HepG2 (cell line): ENCODE measurements around the gene CCDC121. TPM values are rescaled to one million over a fixed set of nuclear protein-coding genes. Genes with fewer than 3 reads are reported as not detected.
A peak's percentile ranks its signal among the peaks of the same experiment; 100 is the strongest.

Experiments
- CEBPG ChIP-seq: IDR thresholded peaks from 2 replicates; pipeline ENCODE4 v1.6.1; 2016
- CREM ChIP-seq, 2 experiments: sonication (generic) in 1 of 2; formaldehyde crosslinking in 1 of 2; IDR thresholded peaks; 2 replicates each; pipeline versions ENCODE4 v1.4.0 to v1.6.1; 2016 to 2020; ENCODE audit warnings: antibody characterized with exemption in 1 of 2, mild to moderate bottlenecking in 1 of 2, missing genetic modification reagents in 1 of 2
- DMAP1 ChIP-seq: IDR thresholded peaks from 2 replicates; pipeline ENCODE4 v1.6.1; 2016
- FOXP1 ChIP-seq, 2 experiments: fragments of 450-650 bp in 1 of 2; IDR thresholded peaks; 2 replicates each; pipeline ENCODE4 v1.6.1; 2017 to 2018; ENCODE audit warnings: antibody characterized with exemption in 1 of 2
- HNRNPUL1 ChIP-seq: fragments of 200-400 bp; formaldehyde crosslinking; IDR thresholded peaks from 2 replicates; pipeline ENCODE4 v1.6.1; 2017; ENCODE audit warnings: low read depth, mild to moderate bottlenecking, low read length, moderate library complexity
- ISX ChIP-seq: sonication (generic); formaldehyde crosslinking; conservative IDR thresholded peaks from 2 replicates; pipeline ENCODE4 v1.5.0; 2020; ENCODE audit warnings: missing genetic modification reagents
- JDP2 ChIP-seq: sonication (generic); formaldehyde crosslinking; IDR thresholded peaks from 2 replicates; pipeline ENCODE4 v1.8.1; 2022; ENCODE audit warnings: missing genetic modification reagents, borderline replicate concordance
- KLF6 ChIP-seq: IDR thresholded peaks from 2 replicates; pipeline ENCODE4 v1.8.0; 2016; ENCODE audit warnings: missing biosample characterization, missing genetic modification reagents
- MAFG ChIP-seq: sonication (generic); formaldehyde crosslinking; IDR thresholded peaks from 2 replicates; pipeline ENCODE4 v1.5.1; 2020; ENCODE audit warnings: mild to moderate bottlenecking, missing genetic modification reagents
- MAZ ChIP-seq, 2 experiments: sonication (generic) in 1 of 2; formaldehyde crosslinking in 1 of 2; IDR thresholded peaks; 2 replicates each; pipeline versions ENCODE4 v1.5.0 to v1.6.1; 2012 to 2020; ENCODE audit warnings: low read depth in 2 of 2, mild to moderate bottlenecking in 2 of 2, borderline replicate concordance in 1 of 2, improper control_type of control experiment in 1 of 2, low read length in 1 of 2, missing genetic modification reagents in 1 of 2, moderate library complexity in 1 of 2
- MLLT10 ChIP-seq: sonication (generic); formaldehyde crosslinking; IDR thresholded peaks from 2 replicates; pipeline ENCODE4 v1.4.0; 2020; ENCODE audit warnings: missing genetic modification reagents
- MTA3 ChIP-seq: sonication (generic); formaldehyde crosslinking; IDR thresholded peaks from 2 replicates; pipeline ENCODE4 v1.4.0; 2020; ENCODE audit warnings: missing genetic modification reagents
- NAIF1 ChIP-seq: sonication (generic); formaldehyde crosslinking; IDR thresholded peaks from 2 replicates; pipeline ENCODE4 v1.5.0; 2020; ENCODE audit warnings: mild to moderate bottlenecking, missing genetic modification reagents, borderline replicate concordance
- PITX1 ChIP-seq: sonication (generic); formaldehyde crosslinking; IDR thresholded peaks from 2 replicates; pipeline ENCODE4 v1.5.1; 2020; ENCODE audit warnings: mild to moderate bottlenecking, missing genetic modification reagents
- POGK ChIP-seq: sonication (generic); formaldehyde crosslinking; conservative IDR thresholded peaks from 2 replicates; pipeline ENCODE4 v1.8.0; 2022; ENCODE audit warnings: mild to moderate bottlenecking, moderate library complexity, missing genetic modification reagents
- PRPF4 ChIP-seq: fragments of 200-400 bp; formaldehyde crosslinking; IDR thresholded peaks from 2 replicates; pipeline ENCODE4 v1.6.1; 2016; ENCODE audit warnings: low read length, low read depth; ENCODE audit not compliant: poor library complexity, severe bottlenecking
- RCOR2 ChIP-seq: IDR thresholded peaks from 2 replicates; pipeline ENCODE4 v1.6.1; 2016; ENCODE audit warnings: missing biosample characterization, missing genetic modification reagents
- SP140L ChIP-seq: sonication (generic); formaldehyde crosslinking; IDR thresholded peaks from 2 replicates; pipeline ENCODE4 v1.4.0; 2020; ENCODE audit warnings: missing genetic modification reagents, borderline replicate concordance
- SPEN ChIP-seq: sonication (generic); formaldehyde crosslinking; IDR thresholded peaks from 2 replicates; pipeline ENCODE4 v1.5.1; 2020; ENCODE audit warnings: low read depth, mild to moderate bottlenecking, missing genetic modification reagents
- ZBTB38 ChIP-seq: sonication (generic); formaldehyde crosslinking; IDR thresholded peaks from 2 replicates; pipeline ENCODE4 v1.5.1; 2020; ENCODE audit warnings: mild to moderate bottlenecking, missing genetic modification reagents
- ZFP41 ChIP-seq: sonication (generic); formaldehyde crosslinking; IDR thresholded peaks from 2 replicates; pipeline ENCODE4 v1.4.0; 2020; ENCODE audit warnings: mild to moderate bottlenecking, missing genetic modification reagents, borderline replicate concordance
- ZNF101 ChIP-seq: sonication (generic); formaldehyde crosslinking; IDR thresholded peaks from 2 replicates; pipeline ENCODE4 v1.4.0; 2020; ENCODE audit warnings: mild to moderate bottlenecking, low read depth, missing genetic modification reagents, borderline replicate concordance
- ZNF282 ChIP-seq: fragments of 450-650 bp; IDR thresholded peaks from 2 replicates; pipeline ENCODE4 v1.6.1; 2018; ENCODE audit not compliant: partially characterized antibody
- ZNF335 ChIP-seq: sonication (generic); formaldehyde crosslinking; IDR thresholded peaks from 2 replicates; pipeline ENCODE4 v1.4.0; 2020; ENCODE audit warnings: missing genetic modification reagents
- ZNF350 ChIP-seq: sonication (generic); formaldehyde crosslinking; IDR thresholded peaks from 2 replicates; pipeline ENCODE4 v1.4.0; 2020; ENCODE audit warnings: mild to moderate bottlenecking, low read depth, missing genetic modification reagents, borderline replicate concordance
- ZNF484 ChIP-seq: sonication (generic); formaldehyde crosslinking; IDR thresholded peaks from 2 replicates; pipeline ENCODE4 v1.5.1; 2020; ENCODE audit warnings: mild to moderate bottlenecking, low read depth, missing genetic modification reagents, borderline replicate concordance
- ZNF672 ChIP-seq: sonication (generic); formaldehyde crosslinking; IDR thresholded peaks from 2 replicates; pipeline ENCODE4 v1.8.1; 2022; ENCODE audit warnings: missing genetic modification reagents
- ZNF782 ChIP-seq: sonication (generic); formaldehyde crosslinking; IDR thresholded peaks from 2 replicates; pipeline ENCODE4 v1.4.0; 2020; ENCODE audit warnings: missing genetic modification reagents, mild to moderate bottlenecking, borderline replicate concordance
- ZNF841 ChIP-seq: sonication (generic); formaldehyde crosslinking; IDR thresholded peaks from 2 replicates; pipeline ENCODE4 v1.8.1; 2023; ENCODE audit warnings: missing genetic modification reagents, borderline replicate concordance
- ZNF878 ChIP-seq: sonication (generic); formaldehyde crosslinking; IDR thresholded peaks from 2 replicates; pipeline ENCODE4 v1.8.1; 2023; ENCODE audit warnings: mild to moderate bottlenecking, missing genetic modification reagents, moderate library complexity
- polyA plus RNA-seq, 8 experiments: library from polyadenylated mRNA; depleted of rRNA in 3 of 8; stranded (reverse) in 7 of 8; unstranded in 1 of 8; fragments of >200 nt; fragmentation: Illumina TruSeq in 4 of 8; extraction: Trizol in 4 of 8; gene quantifications; 2 replicates each; pipeline versions ENCODE4 v1.2.1 to v1.2.3, GENCODE V29; 2011 to 2016; ENCODE audit warnings: low read depth in 4 of 8, missing spikeins in 1 of 8, mixed read lengths in 1 of 8; ENCODE audit not compliant: insufficient read depth in 1 of 8
- total RNA-seq, 5 experiments: library from RNA; depleted of rRNA; stranded (reverse); fragments of >200 nt; fragmentation: Illumina TruSeq; extraction: Trizol; gene quantifications; 2 replicates each; pipeline ENCODE4 v1.2.3, GENCODE V29; 2016; ENCODE audit warnings: low read depth in 1 of 5

Gene CCDC121
- total and polyA plus RNA-seq, 2 of the 13 experiments (the other 11 are each of a cell fraction or from before 2014, with no cell fraction given): 1.9 to 3.0 TPM

DNA sequence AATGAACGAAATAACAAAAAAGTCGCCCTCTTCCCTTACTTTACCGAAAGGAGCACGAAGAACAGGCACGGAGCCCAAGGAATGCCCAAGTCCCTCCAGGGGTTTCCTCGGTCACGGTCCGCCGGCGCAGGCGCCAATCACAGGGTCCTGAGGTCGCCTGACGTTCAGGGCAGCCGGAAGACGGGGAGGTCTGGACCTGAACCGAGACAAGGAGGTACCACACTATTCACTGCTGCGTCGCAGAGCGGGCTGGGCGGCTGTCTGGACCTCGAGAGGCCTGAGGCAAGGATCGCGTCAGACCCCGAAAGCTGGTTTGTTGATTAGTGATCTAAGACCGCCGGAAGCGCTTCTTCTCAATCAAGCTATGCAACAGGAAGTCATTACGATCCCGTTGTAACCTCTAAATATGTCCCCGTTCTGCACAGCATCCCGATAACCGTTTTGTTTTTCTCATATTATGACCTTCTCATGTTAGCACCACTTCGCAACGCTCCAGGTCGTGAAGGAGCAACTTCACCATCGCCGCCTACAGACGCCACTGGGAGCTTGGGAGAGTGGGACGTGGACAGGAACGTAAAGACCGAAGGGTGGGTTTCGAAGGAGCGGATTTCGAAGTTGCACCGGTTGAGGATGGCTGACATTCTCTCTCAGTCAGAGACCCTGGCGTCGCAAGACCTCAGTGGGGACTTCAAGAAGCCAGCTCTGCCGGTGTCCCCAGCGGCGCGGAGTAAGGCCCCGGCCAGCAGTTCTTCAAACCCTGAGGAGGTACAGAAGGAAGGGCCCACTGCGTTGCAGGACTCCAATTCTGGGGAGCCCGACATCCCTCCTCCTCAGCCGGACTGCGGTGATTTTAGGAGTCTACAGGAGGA is 34.7 kb upstream of the CCDC121 start, which contains the start of the genes SLC4A1AP and SUPT7L (continued):
- TF ChIP-seq JDP2 (CRISPR knock-in tag): no peak; the same call in 1 of the 2 replicates
- peak; percentile 80 for TF ChIP-seq FOXP1 (IDR thresholded peaks at IDR 0.05)
- TF ChIP-seq FOXP1 (CRISPR knock-in tag; IDR thresholded peaks at IDR 0.05): peak; percentile 78; the same call in 1 of the 2 replicates
- TF ChIP-seq MTA3: 0 out of 2 replicates have a peak, but pooled peaks have one; percentile 56
- no peak for TF ChIP-seq ZNF672 (CRISPR knock-in tag)
- no peak for TF ChIP-seq MAFG (CRISPR knock-in tag)
- peak; percentile 93 for TF ChIP-seq PITX1 (CRISPR knock-in tag)
- peak; percentile 62 for TF ChIP-seq PRPF4
- no peak for TF ChIP-seq ZNF484
- peak; percentile 31; the same call in 1 of the 2 replicates for TF ChIP-seq MLLT10 (CRISPR knock-in tag)
- TF ChIP-seq ISX (CRISPR knock-in tag): peak; percentile 91; the same call in 1 of the 2 replicates
- TF ChIP-seq MAZ (IDR thresholded peaks at IDR 0.05; ENCODE audit: borderline replicate concordance, low read depth, low read length): peak; percentile 31; the same call in 1 of the 2 replicates
- peak; percentile 78 for TF ChIP-seq MAZ (CRISPR knock-in tag; IDR thresholded peaks at IDR 0.05; ENCODE audit: low read depth)
- TF ChIP-seq ZNF335 (CRISPR knock-in tag): 0 out of 2 replicates have a peak, but pooled peaks have one; percentile 64
- peak; percentile 93; the same call in 1 of the 2 replicates for TF ChIP-seq ZNF878 (CRISPR knock-in tag)
- no peak for TF ChIP-seq HNRNPUL1
- peak; percentile 84 for TF ChIP-seq SP140L (CRISPR knock-in tag)
- TF ChIP-seq ZNF782 (CRISPR knock-in tag): peak; percentile 52
- TF ChIP-seq DMAP1 (CRISPR knock-in tag): peak; percentile 99
- TF ChIP-seq SPEN (CRISPR knock-in tag): peak; percentile 86; the same call in 1 of the 2 replicates
- no peak for TF ChIP-seq ZNF282
- peak; percentile 95 for TF ChIP-seq POGK (CRISPR knock-in tag)
- TF ChIP-seq ZBTB38 (CRISPR knock-in tag): 0 out of 2 replicates have a peak, but pooled peaks have one; percentile 41
- peak; percentile 79; the same call in 1 of the 2 replicates for TF ChIP-seq NAIF1 (CRISPR knock-in tag)
- peak; percentile 70 for TF ChIP-seq CEBPG (CRISPR knock-in tag)
- peak; percentile 93 for TF ChIP-seq KLF6 (CRISPR knock-in tag)
- no peak for TF ChIP-seq ZFP41
- TF ChIP-seq ZNF841 (CRISPR knock-in tag): no peak
- peak; percentile 89 for TF ChIP-seq CREM (IDR thresholded peaks at IDR 0.05)
- no peak for TF ChIP-seq CREM (CRISPR knock-in tag; IDR thresholded peaks at IDR 0.05)
- TF ChIP-seq RCOR2: no peak
- TF ChIP-seq ZNF350: peak; percentile 99
- peak; percentile 45; the same call in 1 of the 2 replicates for TF ChIP-seq ZNF101 (CRISPR knock-in tag)
